GM12875 (cell line): ENCODE results near the gene SRM.
"Not testable (repeated sequence)": the region's sequence is repeated elsewhere in the genome, so short reads cannot be mapped to it uniquely, and the experiment has no call there.

Source experiments
- H3K4me3 ChIP-seq: one replicate; pipeline ENCODE4 v1.5.1; 2011; ENCODE audit warnings: low read depth, low read length, control low read depth
- TF ChIP-seq, protein P1 (sequence below): IDR thresholded peaks from 2 replicates; pipeline ENCODE4 v1.5.1; 2011; ENCODE audit warnings: low read depth, mild to moderate bottlenecking, control low read depth, inconsistent platforms, low read length, moderate library complexity, borderline replicate concordance; ENCODE audit not compliant: insufficient read depth

The SRM gene

GRCh38 chr1:11024874-11025203 lies 35.0 kb downstream of the SRM start:
- TF ChIP-seq, protein P1, sequence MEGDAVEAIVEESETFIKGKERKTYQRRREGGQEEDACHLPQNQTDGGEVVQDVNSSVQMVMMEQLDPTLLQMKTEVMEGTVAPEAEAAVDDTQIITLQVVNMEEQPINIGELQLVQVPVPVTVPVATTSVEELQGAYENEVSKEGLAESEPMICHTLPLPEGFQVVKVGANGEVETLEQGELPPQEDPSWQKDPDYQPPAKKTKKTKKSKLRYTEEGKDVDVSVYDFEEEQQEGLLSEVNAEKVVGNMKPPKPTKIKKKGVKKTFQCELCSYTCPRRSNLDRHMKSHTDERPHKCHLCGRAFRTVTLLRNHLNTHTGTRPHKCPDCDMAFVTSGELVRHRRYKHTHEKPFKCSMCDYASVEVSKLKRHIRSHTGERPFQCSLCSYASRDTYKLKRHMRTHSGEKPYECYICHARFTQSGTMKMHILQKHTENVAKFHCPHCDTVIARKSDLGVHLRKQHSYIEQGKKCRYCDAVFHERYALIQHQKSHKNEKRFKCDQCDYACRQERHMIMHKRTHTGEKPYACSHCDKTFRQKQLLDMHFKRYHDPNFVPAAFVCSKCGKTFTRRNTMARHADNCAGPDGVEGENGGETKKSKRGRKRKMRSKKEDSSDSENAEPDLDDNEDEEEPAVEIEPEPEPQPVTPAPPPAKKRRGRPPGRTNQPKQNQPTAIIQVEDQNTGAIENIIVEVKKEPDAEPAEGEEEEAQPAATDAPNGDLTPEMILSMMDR: no peak
- no peak overlapping the region for H3K4me3 ChIP-seq

DNA sequence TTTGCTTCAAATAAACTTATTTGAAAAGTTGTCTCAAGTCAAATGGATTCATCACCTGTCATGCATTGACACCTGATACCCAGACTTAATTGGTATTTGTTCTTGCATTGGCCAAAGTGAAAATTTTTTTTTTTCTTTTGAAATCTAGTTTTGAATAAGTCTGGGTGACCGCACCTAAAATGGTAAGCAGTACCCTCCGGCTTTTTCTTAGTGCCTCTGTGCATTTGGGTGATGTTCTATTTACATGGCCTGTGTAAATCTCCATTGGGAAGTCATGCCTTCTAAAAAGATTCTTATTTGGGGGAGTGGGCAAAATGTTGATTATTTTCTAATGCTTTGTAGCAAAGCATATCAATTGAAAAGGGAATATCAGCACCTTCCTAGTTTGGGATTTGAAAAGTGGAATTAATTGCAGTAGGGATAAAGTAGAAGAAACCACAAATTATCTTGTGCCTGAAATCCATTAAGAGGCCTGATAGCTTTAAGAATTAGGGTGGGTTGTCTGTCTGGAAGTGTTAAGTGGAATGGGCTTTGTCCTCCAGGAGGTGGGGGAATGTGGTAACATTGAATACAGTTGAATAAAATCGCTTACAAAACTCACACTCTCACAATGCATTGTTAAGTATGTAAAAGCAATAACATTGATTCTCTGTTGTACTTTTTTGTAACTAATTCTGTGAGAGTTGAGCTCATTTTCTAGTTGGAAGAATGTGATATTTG lies 35.5 kb downstream of the SRM start:
- TF ChIP-seq, protein P1: no peak
- no peak overlapping the region for H3K4me3 ChIP-seq

DNA sequence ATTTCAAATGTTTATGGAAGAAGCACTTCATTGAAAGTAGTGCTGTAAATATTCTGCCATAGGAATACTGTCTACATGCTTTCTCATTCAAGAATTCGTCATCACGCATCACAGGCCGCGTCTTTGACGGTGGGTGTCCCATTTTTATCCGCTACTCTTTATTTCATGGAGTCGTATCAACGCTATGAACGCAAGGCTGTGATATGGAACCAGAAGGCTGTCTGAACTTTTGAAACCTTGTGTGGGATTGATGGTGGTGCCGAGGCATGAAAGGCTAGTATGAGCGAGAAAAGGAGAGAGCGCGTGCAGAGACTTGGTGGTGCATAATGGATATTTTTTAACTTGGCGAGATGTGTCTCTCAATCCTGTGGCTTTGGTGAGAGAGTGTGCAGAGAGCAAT lies 36.6 kb downstream of the SRM start:
- TF ChIP-seq, protein P1: no peak

DNA sequence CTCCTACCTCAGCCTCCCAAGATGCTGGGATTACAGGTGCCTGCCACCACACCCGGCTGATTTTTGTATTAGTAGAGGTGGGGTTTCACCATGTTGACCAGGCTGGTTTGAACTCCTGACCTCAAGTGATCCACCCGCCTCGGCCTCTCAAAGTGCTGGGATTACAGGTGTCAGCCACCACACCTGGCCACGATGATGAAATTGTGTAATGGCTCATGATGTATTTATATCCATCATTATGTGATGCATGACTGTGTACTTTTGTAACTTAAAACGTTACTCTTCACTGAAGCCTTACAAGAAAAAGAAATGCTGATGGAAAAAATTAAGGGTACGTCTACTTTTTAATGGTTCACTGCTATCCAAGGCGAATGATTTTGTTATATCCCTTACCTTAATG lies 39.8 kb downstream of the SRM start:
- TF ChIP-seq, protein P1: no peak

More for the DNA sequence above, 36.6 kb downstream of the SRM start:
- H3K4me3 ChIP-seq: no peak overlapping the region

GRCh38 chr1:11019358-11019757 lies 40.5 kb downstream of the SRM start:
- H3K4me3 ChIP-seq: not testable (repeated sequence)

More for the DNA sequence above, 39.8 kb downstream of the SRM start:
- no peak overlapping the region for H3K4me3 ChIP-seq

DNA sequence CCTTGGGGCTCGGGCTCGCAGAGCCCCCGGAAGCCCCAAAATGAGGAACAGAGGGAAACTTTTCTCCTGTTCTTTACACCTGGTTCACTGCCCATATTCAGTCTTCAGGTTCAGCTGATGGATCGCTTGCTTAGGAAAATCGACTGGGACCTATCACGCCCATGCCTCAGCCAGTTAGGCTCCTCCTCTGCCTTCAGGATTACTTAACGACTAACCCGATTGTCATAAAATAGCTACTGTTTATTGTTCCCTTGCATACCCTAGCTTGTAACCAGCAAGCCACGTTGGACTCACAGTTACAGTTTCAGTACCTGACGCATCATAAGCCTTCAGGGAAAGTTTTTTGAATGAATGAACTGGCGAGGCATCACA lies 46.7 kb downstream of the SRM start:
- peak overlapping the region; percentile 100 for H3K4me3 ChIP-seq
- TF ChIP-seq, protein P1: no peak

DNA sequence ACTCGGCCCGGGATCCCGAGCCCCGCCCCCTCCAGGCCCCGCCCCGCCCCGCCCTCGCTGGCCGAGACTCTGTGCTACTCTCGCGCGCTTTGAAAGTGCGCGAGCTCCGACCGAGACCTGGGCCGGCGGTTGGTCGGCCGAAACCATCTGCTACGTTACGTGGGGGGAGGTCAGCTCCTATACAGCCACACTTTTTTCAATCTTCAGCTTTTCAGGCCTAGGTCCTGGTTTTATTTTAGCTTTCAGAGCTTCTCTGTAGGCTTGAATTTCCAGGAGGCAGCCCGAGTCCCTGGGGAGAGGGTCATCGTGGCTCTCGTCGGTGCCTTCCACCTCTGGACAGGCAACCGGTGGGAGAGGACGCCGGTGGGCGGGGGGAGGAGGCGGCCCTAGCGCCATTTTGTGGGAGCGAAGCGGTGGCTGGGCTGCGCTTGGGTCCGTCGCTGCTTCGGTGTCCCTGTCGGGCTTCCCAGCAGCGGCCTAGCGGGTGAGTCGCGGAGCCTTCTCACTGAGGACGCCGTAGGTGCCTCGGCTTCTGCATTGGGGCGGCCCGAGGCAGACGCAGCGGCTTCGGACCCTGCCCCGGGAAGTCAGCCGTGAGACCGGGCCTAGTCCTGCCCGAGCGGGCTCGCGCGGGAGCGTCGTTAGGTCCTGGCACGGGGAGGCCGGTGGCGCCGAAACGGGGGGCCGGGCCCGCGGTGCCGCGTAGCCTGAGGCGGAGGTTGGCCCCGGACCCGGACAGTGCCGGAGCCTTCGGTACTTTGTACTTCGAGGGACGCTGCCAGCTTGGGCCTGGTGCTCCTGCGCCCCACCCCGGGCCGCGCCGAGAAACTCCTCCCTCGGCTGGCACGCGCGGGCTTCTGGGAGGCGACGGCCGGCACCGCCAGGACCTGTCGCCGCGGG lies 47.3 kb downstream of the SRM start, which contains the start of gene TARDBP:
Gene TARDBP, plus strand, starts transcription at position 395 of the 900 bp plus-strand sequence. CDS start 1,074 bp downstream, outside the sequence.
- H3K4me3 ChIP-seq: peak within 1 kb of the TSS; percentile 100
- TF ChIP-seq, protein P1: no peak
